A549 (cell line): ENCODE measurements around the gene NDUFS1. TPM values are rescaled to one million over a fixed set of nuclear protein-coding genes. Genes with fewer than 3 reads are reported as not detected.
"Not testable (repeated sequence)": the region's sequence is repeated elsewhere in the genome, so short reads cannot be mapped to it uniquely, and the experiment has no call there.

Experiments used
- ATAC-seq, 2 experiments: fragments of 200-7000 bp in 1 of 2; fragments of >200 bp in 1 of 2; cut with Nextera tagmentation in 1 of 2; cut with Tn5 transposase in 1 of 2; 3 replicates each; pipeline versions ENCODE4 v1.8.0 to v1.9.1; 2018 to 2020; ENCODE audit warnings: mild to moderate bottlenecking in 1 of 2, moderate library complexity in 1 of 2
- CTCF ChIA-PET: fragments of 300-600 bp; sonication (Branson Sonifier 250); formaldehyde crosslinking; extraction: SDS; loops from one replicate; lab custom pipeline; 2021; ENCODE audit warnings: antibody characterized with exemption, inconsistent platforms; lab: Yijun Ruan, JAX
- POLR2A ChIA-PET: fragments of 350-600 bp; formaldehyde crosslinking; extraction: SDS; loops from one replicate; lab custom pipeline; 2021; ENCODE audit warnings: antibody characterized with exemption, inconsistent platforms; lab: Yijun Ruan, JAX
- DNase-seq, 2 experiments: peaks; one replicate each; pipeline versions ENCODE4 v3.0.0 to v3.0.0-alpha.2; 2011 to 2016; ENCODE audit warnings: low read depth in 1 of 2, low spot score in 1 of 2
- FAIRE-seq: peaks from 2 replicates; lab custom pipeline; 2011; peaks lifted over from hg19 to GRCh38; lab: Jason Lieb, UNC
- H3K27ac ChIP-seq, 2 experiments: fragments of >200 bp; sonication (Bioruptor Twin); formaldehyde crosslinking; 3 replicates each; pipeline ENCODE4 v1.5.1; 2016 to 2017
- H3K4me1 ChIP-seq: fragments of >200 bp; sonication (Bioruptor Twin); formaldehyde crosslinking; 3 replicates; pipeline ENCODE4 v1.6.1; 2016
- H3K4me2 ChIP-seq: fragments of >200 bp; sonication (Bioruptor Twin); formaldehyde crosslinking; 3 replicates; pipeline ENCODE4 v1.6.1; 2016
- H3K4me3 ChIP-seq: fragments of >200 bp; sonication (Bioruptor Twin); formaldehyde crosslinking; 3 replicates; pipeline ENCODE4 v1.5.1; 2016
- H3K9me3 ChIP-seq: fragments of >200 bp; sonication (Bioruptor Twin); formaldehyde crosslinking; 3 replicates; pipeline ENCODE4 v1.6.1; 2016
- CBX8 ChIP-seq: fragments of 200-600 bp; sonication (generic); IDR thresholded peaks from 2 replicates; pipeline ENCODE4 v1.6.1; 2016
- CEBPB ChIP-seq, 2 experiments: fragments of >200 bp in 1 of 2; sonication (Bioruptor Twin) in 1 of 2; formaldehyde crosslinking in 1 of 2; IDR thresholded peaks; 2 replicates each; pipeline ENCODE4 v1.6.1; 2012 to 2016
- EHF ChIP-seq: fragments of 250-450 bp; sonication (Bioruptor Pico); IDR thresholded peaks from 2 replicates; pipeline ENCODE4 v1.5.0; 2020; ENCODE audit warnings: mild to moderate bottlenecking
- EP300 ChIP-seq, 2 experiments: fragments of >200 bp; sonication (Bioruptor Twin); formaldehyde crosslinking; IDR thresholded peaks; 2 replicates in 1 of 2; 3 replicates in 1 of 2; pipeline ENCODE4 v1.6.1; 2016 to 2017
- FOSB ChIP-seq: fragments of 250-450 bp; sonication (Bioruptor Pico); IDR thresholded peaks from 2 replicates; pipeline ENCODE4 v1.5.0; 2020; ENCODE audit warnings: mild to moderate bottlenecking, moderate library complexity
- FOSL2 ChIP-seq, 2 experiments: fragments of 450-650 bp in 1 of 2; fragments of >200 bp in 1 of 2; sonication (Bioruptor Twin) in 1 of 2; formaldehyde crosslinking; IDR thresholded peaks; 2 replicates each; pipeline versions ENCODE4 v1.5.0 to v1.6.1; 2016 to 2020; ENCODE audit warnings: mild to moderate bottlenecking in 1 of 2, moderate library complexity in 1 of 2
- HES2 ChIP-seq: fragments of >200 bp; sonication (Bioruptor Twin); formaldehyde crosslinking; IDR thresholded peaks from 2 replicates; pipeline ENCODE4 v1.6.1; 2016
- HEYL ChIP-seq: fragments of 250-450 bp; sonication (Bioruptor Pico); IDR thresholded peaks from 2 replicates; pipeline ENCODE4 v1.8.0; 2021; ENCODE audit warnings: mild to moderate bottlenecking, moderate library complexity
- HMGXB4 ChIP-seq: fragments of 250-450 bp; sonication (Bioruptor Pico); IDR thresholded peaks from 2 replicates; pipeline ENCODE4 v1.5.0; 2021; ENCODE audit warnings: mild to moderate bottlenecking, moderate library complexity, borderline replicate concordance
- HOXB13 ChIP-seq: fragments of 250-450 bp; sonication (Bioruptor Pico); IDR thresholded peaks from 2 replicates; pipeline ENCODE4 v1.5.0; 2020; ENCODE audit warnings: low read depth, mild to moderate bottlenecking, moderate library complexity
- HOXB5 ChIP-seq: fragments of 250-450 bp; sonication (Bioruptor Pico); IDR thresholded peaks from 2 replicates; pipeline ENCODE4 v1.5.0; 2020; ENCODE audit warnings: mild to moderate bottlenecking, moderate library complexity
- JUN ChIP-seq, 2 experiments: fragments of >200 bp; sonication (Bioruptor Twin); formaldehyde crosslinking; IDR thresholded peaks; 2 replicates in 1 of 2; 3 replicates in 1 of 2; pipeline ENCODE4 v1.6.1; 2016 to 2017
- KDM5A ChIP-seq: fragments of 200-600 bp; sonication (generic); IDR thresholded peaks from 2 replicates; pipeline ENCODE4 v1.6.1; 2016; ENCODE audit warnings: antibody characterized with exemption, mild to moderate bottlenecking
- MYC ChIP-seq: IDR thresholded peaks from 2 replicates; pipeline ENCODE4 v1.6.1; 2012; ENCODE audit warnings: mild to moderate bottlenecking, inconsistent platforms, low read length, improper control_type of control experiment, borderline replicate concordance
- NPAS2 ChIP-seq: fragments of 250-450 bp; sonication (Bioruptor Pico); IDR thresholded peaks from 2 replicates; pipeline ENCODE4 v1.8.0; 2022; ENCODE audit warnings: mild to moderate bottlenecking, moderate library complexity, borderline replicate concordance
- PHF8 ChIP-seq: fragments of 200-600 bp; sonication (generic); IDR thresholded peaks from 2 replicates; pipeline ENCODE4 v1.6.1; 2016; ENCODE audit warnings: low read depth, mild to moderate bottlenecking, antibody characterized with exemption, moderate library complexity, borderline replicate concordance
- RAD21 ChIP-seq, 2 experiments: fragments of >200 bp in 1 of 2; sonication (Bioruptor Twin) in 1 of 2; formaldehyde crosslinking in 1 of 2; IDR thresholded peaks in 1 of 2; conservative IDR thresholded peaks in 1 of 2; 2 replicates in 1 of 2; 3 replicates in 1 of 2; pipeline ENCODE4 v1.6.1; 2012 to 2018; ENCODE audit warnings: inconsistent platforms in 1 of 2
- RCOR1 ChIP-seq: fragments of 150-350 bp; IDR thresholded peaks from 2 replicates; pipeline ENCODE4 v1.6.1; 2014; ENCODE audit warnings: antibody characterized with exemption, low read length, low read depth
- RNF2 ChIP-seq: fragments of 200-600 bp; sonication (generic); IDR thresholded peaks from 2 replicates; pipeline ENCODE4 v1.6.1; 2016; ENCODE audit warnings: low read depth, mild to moderate bottlenecking, antibody characterized with exemption, moderate library complexity, borderline replicate concordance
- SMC3 ChIP-seq: fragments of >200 bp; sonication (Bioruptor Twin); formaldehyde crosslinking; IDR thresholded peaks from 3 replicates; pipeline ENCODE4 v1.6.1; 2018; ENCODE audit warnings: inconsistent platforms
- TP53 ChIP-seq: fragments of 250-450 bp; sonication (Bioruptor Pico); IDR thresholded peaks from 2 replicates; pipeline ENCODE4 v1.5.0; 2021; ENCODE audit warnings: mild to moderate bottlenecking, moderate library complexity
- USF2 ChIP-seq: fragments of 450-650 bp; IDR thresholded peaks from 2 replicates; pipeline ENCODE4 v1.6.1; 2014; ENCODE audit warnings: antibody characterized with exemption
- ZC3H11A ChIP-seq: fragments of 450-650 bp; IDR thresholded peaks from 2 replicates; pipeline ENCODE4 v1.6.1; 2014; ENCODE audit warnings: antibody characterized with exemption, mild to moderate bottlenecking
- ZNF302 ChIP-seq: fragments of 250-450 bp; sonication (Bioruptor Pico); IDR thresholded peaks from 2 replicates; pipeline ENCODE4 v1.9.0; 2021; ENCODE audit warnings: inconsistent platforms, mild to moderate bottlenecking, moderate library complexity
- WGBS: methylation state at CpG from one replicate; pipeline ENCODE4 v1.1.6; 2017; ENCODE audit errors: missing lambda C conversion rate; 5-methylcytosine and 5-hydroxymethylcytosine counted together
- polyA plus RNA-seq, 4 experiments: library from polyadenylated mRNA; depleted of rRNA in 3 of 4; stranded (reverse); fragments of >200 nt; fragmentation: RNase III in 1 of 4; extraction: RNeasy Plus Mini Kit Qiagen cat#74134 plus additional on column Dnase treatment in 1 of 4; gene quantifications; 2 replicates in 3 of 4; 3 replicates in 1 of 4; pipeline ENCODE4 v1.2.3, GENCODE V29; 2011 to 2017

The NDUFS1 gene
- polyA plus RNA-seq, 2 of the 4 experiments (the other 2 are of a cell fraction), result 86.7 to 134 TPM

GRCh38 chr2:206208900-206209299 lies 49.7 kb upstream of the NDUFS1 start:
- no peak overlapping the region for H3K4me3 ChIP-seq
- peaks cover 15% of the 10 kb centered on the region; the same call in 2 of the 3 replicates for H3K4me1 ChIP-seq
- ATAC-seq, result no peak
- H3K4me2 ChIP-seq, result no peak overlapping the region
- no peak overlapping the region for H3K27ac ChIP-seq
- 73% methylated on average over 7 of the region's 7 CpGs for WGBS
- DNase-seq, result no peak
- ChIA-PET POLR2A (no interaction called here), CTCF (no interaction called here)
- no peak for FAIRE-seq
- TF ChIP-seq EHF (no peak), HOXB5 (CRISPR knock-in tag) (no peak), RNF2 (no peak), RAD21 (conservative IDR thresholded peaks at IDR 0.05 in 1 of 2, IDR thresholded peaks at IDR 0.05 in 1 of 2) (no peak), EP300 (IDR thresholded peaks at IDR 0.05) (no peak), CEBPB (IDR thresholded peaks at IDR 0.05) (no peak), JUN (IDR thresholded peaks at IDR 0.05) (no peak), SMC3 (no peak), HEYL (CRISPR knock-in tag) (no peak)
- H3K9me3 ChIP-seq, result no peaks in the 10 kb centered on the region

GRCh38 chr2:206207316-206207715 lies 48.1 kb upstream of the NDUFS1 start:
- POLR2A ChIA-PET, H3K27ac ChIP-seq, H3K4me1 ChIP-seq, H3K4me3 ChIP-seq, FAIRE-seq, DNase-seq, CTCF ChIA-PET, H3K9me3 ChIP-seq, H3K4me2 ChIP-seq, ATAC-seq: not testable (repeated sequence)
- 88% methylated on average over 2 of the region's 2 CpGs for WGBS

GRCh38 chr2:206204710-206205109 lies 45.5 kb upstream of the NDUFS1 start:
- ChIA-PET POLR2A (no interaction called here), CTCF (interaction anchor here (0.6 kb wide), 1 partner anchor 356 kb away, joined by 3 read pairs; no protein-coding TSS in a partner anchor)
- FAIRE-seq, result no peak
- Histone ChIP-seq H3K4me3 (no peak overlapping the region), H3K4me2 (no peak overlapping the region), H3K9me3 (no peaks in the 10 kb centered on the region), H3K27ac (no peak overlapping the region), H3K4me1 (peaks cover 7% of the 10 kb centered on the region; the same call in 1 of the 3 replicates)
- no peak for DNase-seq
- ATAC-seq, result no peak
- 50% methylated on average over 3 of the region's 3 CpGs for WGBS
- TF ChIP-seq MYC, result no peak
- TF ChIP-seq KDM5A, result no peak

- ChIA-PET POLR2A (no interaction called here), CTCF (interaction anchor here (0.6 kb wide), 1 partner anchor 448 kb away, joined by 3 read pairs; no protein-coding TSS in a partner anchor)
- Histone ChIP-seq H3K9me3 (no peaks in the 10 kb centered on the region), H3K4me3 (no peak overlapping the region), H3K4me2 (no peak overlapping the region), H3K4me1 (peaks cover 15% of the 10 kb centered on the region; the same call in 2 of the 3 replicates), H3K27ac (no peak overlapping the region)
- FAIRE-seq, result no peak
- ATAC-seq, result no peak
- WGBS, result 89% methylated on average over 17 of the region's 17 CpGs
- TF ChIP-seq USF2, result no peak
- TF ChIP-seq ZNF302 (CRISPR knock-in tag), result no peak
- no peak for TF ChIP-seq TP53 (CRISPR knock-in tag)
- no peak for TF ChIP-seq FOSB
- TF ChIP-seq HOXB13, result no peak
- TF ChIP-seq NPAS2 (CRISPR knock-in tag), result no peak
- TF ChIP-seq FOSL2 (IDR thresholded peaks at IDR 0.05), result no peak
- no peak for TF ChIP-seq FOSL2 (CRISPR knock-in tag; IDR thresholded peaks at IDR 0.05)
- TF ChIP-seq HES2, result no peak
- TF ChIP-seq PHF8, result no peak
- TF ChIP-seq RCOR1, result no peak
- no peak for TF ChIP-seq ZC3H11A
- TF ChIP-seq KDM5A, result no peak
- no peak for TF ChIP-seq HMGXB4 (CRISPR knock-in tag)
- TF ChIP-seq CBX8, result no peak
- no peak for DNase-seq
These were observed 44.1 kb upstream of the NDUFS1 start for GRCh38 chr2:206203331-206203730.
